Muscle of leg (tissue), 11 donors: ENCODE measurements around the gene METTL14. TPM values are rescaled to one million over a fixed set of nuclear protein-coding genes. Genes with fewer than 3 reads are reported as not detected.
A peak's percentile ranks its signal among the peaks of the same experiment; 100 is the strongest.

Experiments
- DNase-seq: peaks from one replicate; pipeline ENCODE4 v3.0.0; 2013
- H3K27ac ChIP-seq: one replicate; pipeline ENCODE4 v1.5.1; 2013; ENCODE audit warnings: mild to moderate bottlenecking, low read length, control low read depth
- H3K27me3 ChIP-seq: one replicate; pipeline ENCODE4 v1.6.1; 2013; ENCODE audit warnings: low read length; ENCODE audit not compliant: control insufficient read depth, insufficient read depth
- H3K36me3 ChIP-seq: one replicate; pipeline ENCODE4 v1.6.1; 2013; ENCODE audit warnings: low read length; ENCODE audit not compliant: control insufficient read depth, insufficient read depth
- H3K4me1 ChIP-seq: one replicate; pipeline ENCODE4 v1.6.1; 2013; ENCODE audit warnings: low read length; ENCODE audit not compliant: control insufficient read depth, insufficient read depth
- H3K4me3 ChIP-seq: one replicate; pipeline ENCODE4 v1.5.1; 2013; ENCODE audit warnings: low read length, control low read depth
- H3K9me3 ChIP-seq: replicated peaks from 2 replicates; pipeline ENCODE4 v1.6.1; 2013; ENCODE audit warnings: low read depth, low read length; ENCODE audit not compliant: control insufficient read depth
- WGBS: methylation state at CpG from one replicate; pipeline ENCODE4 v1.1.5; 2013; ENCODE audit warnings: missing lambda C conversion rate; ENCODE audit not compliant: insufficient coverage; 5-methylcytosine and 5-hydroxymethylcytosine counted together
- polyA plus RNA-seq, 8 donors: library from polyadenylated mRNA; unstranded; fragments of 120-200 nt; gene quantifications; one replicate each; pipeline versions ENCODE4 v1.2.1 to v1.2.3, GENCODE V29; 2013; ENCODE audit warnings: inconsistent platforms in 1 of 8, low replicate concordance in 1 of 8; ENCODE audit not compliant: insufficient read length in 8 of 8, insufficient read depth in 1 of 8
- total RNA-seq: library from RNA; stranded (reverse); fragments of 120-200 nt; gene quantifications from one replicate; pipeline ENCODE4 v1.2.4, GENCODE V29; 2013

Gene METTL14
- total and polyA plus RNA-seq, 9 donors = 22.6 to 35.2 (median 28.8) TPM

GRCh38 chr4:118756958-118757357, 71.8 kb downstream of the METTL14 start:
- H3K4me1 ChIP-seq = peaks cover 10% of the 10 kb centered on the region
- H3K27ac ChIP-seq = no peak overlapping the region
- no peaks in the 10 kb centered on the region for H3K9me3 ChIP-seq
- no peaks in the 10 kb centered on the region for H3K27me3 ChIP-seq
- no peak for DNase-seq
- WGBS = no CpG with 5 or more reads among the region's 1 CpG
- no peak overlapping the region for H3K4me3 ChIP-seq
- peaks cover 13% of the 10 kb centered on the region for H3K36me3 ChIP-seq

- Histone ChIP-seq H3K4me3 (no peak overlapping the region), H3K36me3 (peaks cover 13% of the 10 kb centered on the region), H3K4me1 (peaks cover 10% of the 10 kb centered on the region), H3K9me3 (no peaks in the 10 kb centered on the region), H3K27ac (peak overlapping the region; percentile 25), H3K27me3 (no peaks in the 10 kb centered on the region)
- DNase-seq = no peak
- WGBS = no CpG with 5 or more reads among the region's 2 CpGs
These were observed 72.6 kb downstream of the METTL14 start for GRCh38 chr4:118757761-118758251.

DNA sequence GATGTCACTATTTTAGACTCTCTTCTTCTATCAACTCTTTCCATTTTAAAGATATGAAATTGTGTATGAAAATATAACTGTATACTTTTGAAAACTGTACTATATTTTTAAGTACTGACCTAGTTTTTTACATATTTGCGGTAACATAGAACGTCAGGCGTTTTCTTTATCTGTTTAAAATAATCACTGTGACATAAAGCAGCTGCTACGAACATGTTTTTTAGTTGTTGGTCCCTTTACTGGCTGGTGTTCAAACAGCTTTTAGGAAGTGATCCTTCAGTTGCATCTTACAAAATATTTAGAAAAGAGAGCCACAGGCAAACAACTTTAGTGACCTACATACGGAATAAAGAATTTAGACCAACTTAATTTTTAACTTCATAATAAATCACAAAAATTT, 73.1 kb downstream of the METTL14 start:
- Histone ChIP-seq H3K27me3 (no peaks in the 10 kb centered on the region), H3K4me1 (peaks cover 10% of the 10 kb centered on the region), H3K36me3 (peaks cover 13% of the 10 kb centered on the region), H3K9me3 (no peaks in the 10 kb centered on the region), H3K4me3 (no peak overlapping the region), H3K27ac (peak overlapping the region; percentile 25)
- no CpG with 5 or more reads among the region's 5 CpGs for WGBS
- DNase-seq = peak; percentile 64

- Histone ChIP-seq H3K9me3 (no peaks in the 10 kb centered on the region), H3K4me3 (no peak overlapping the region), H3K27me3 (no peaks in the 10 kb centered on the region), H3K4me1 (peaks cover 7% of the 10 kb centered on the region), H3K27ac (peak overlapping the region; percentile 40), H3K36me3 (peaks cover 17% of the 10 kb centered on the region)
- 57% methylated on average over 2 of the region's 2 CpGs for WGBS
- no peak for DNase-seq
These were observed 74.3 kb downstream of the METTL14 start for GRCh38 chr4:118759481-118759880.

GRCh38 chr4:118760092-118760491, 74.9 kb downstream of the METTL14 start:
- peaks cover 6% of the 10 kb centered on the region for H3K4me1 ChIP-seq
- H3K4me3 ChIP-seq = no peak overlapping the region
- peaks cover 17% of the 10 kb centered on the region for H3K36me3 ChIP-seq
- no peak overlapping the region for H3K27ac ChIP-seq
- 83% methylated on average over 3 of the region's 3 CpGs for WGBS
- no peaks in the 10 kb centered on the region for H3K9me3 ChIP-seq
- H3K27me3 ChIP-seq = no peaks in the 10 kb centered on the region
- DNase-seq = no peak

DNA sequence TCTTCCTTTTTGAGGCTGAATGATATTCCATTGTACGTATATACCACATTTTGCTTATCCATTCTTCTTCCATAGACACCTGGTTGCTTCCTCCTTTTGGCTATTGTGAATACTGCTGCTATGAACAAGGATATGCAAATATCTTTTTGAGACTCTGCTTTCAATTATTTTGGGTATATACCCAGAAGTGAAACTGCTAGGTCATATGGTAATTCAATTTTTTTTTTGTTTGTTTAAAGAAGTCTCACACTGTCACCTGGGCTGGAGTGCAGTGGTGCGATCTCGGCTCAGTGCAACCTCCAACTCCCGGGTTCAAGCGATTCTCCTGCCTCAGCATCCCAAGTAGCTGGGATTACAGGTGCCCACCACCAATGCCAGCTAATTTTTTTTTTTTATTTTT, 75.3 kb downstream of the METTL14 start:
- no peak for DNase-seq
- H3K4me1 ChIP-seq = peaks cover 6% of the 10 kb centered on the region
- whole genome bisulfite sequencing = no CpG with 5 or more reads among the region's 5 CpGs
- H3K27me3 ChIP-seq = no peaks in the 10 kb centered on the region
- no peak overlapping the region for H3K4me3 ChIP-seq
- H3K36me3 ChIP-seq = peaks cover 17% of the 10 kb centered on the region
- H3K9me3 ChIP-seq = no peaks in the 10 kb centered on the region
- H3K27ac ChIP-seq = no peak overlapping the region

- no peak for DNase-seq
- H3K36me3 ChIP-seq = peaks cover 19% of the 10 kb centered on the region
- WGBS = no CpG with 5 or more reads among the region's 2 CpGs
- no peak overlapping the region for H3K27ac ChIP-seq
- H3K27me3 ChIP-seq = no peaks in the 10 kb centered on the region
- peaks cover 6% of the 10 kb centered on the region for H3K4me1 ChIP-seq
- H3K4me3 ChIP-seq = no peak overlapping the region
- no peaks in the 10 kb centered on the region for H3K9me3 ChIP-seq
These were observed 76.3 kb downstream of the METTL14 start for GRCh38 chr4:118761397-118762016.

- 63% methylated on average over 1 of the region's 5 CpGs for WGBS
- H3K27ac ChIP-seq = no peak overlapping the region
These were observed 77.0 kb downstream of the METTL14 start for GRCh38 chr4:118762155-118762554.

DNA sequence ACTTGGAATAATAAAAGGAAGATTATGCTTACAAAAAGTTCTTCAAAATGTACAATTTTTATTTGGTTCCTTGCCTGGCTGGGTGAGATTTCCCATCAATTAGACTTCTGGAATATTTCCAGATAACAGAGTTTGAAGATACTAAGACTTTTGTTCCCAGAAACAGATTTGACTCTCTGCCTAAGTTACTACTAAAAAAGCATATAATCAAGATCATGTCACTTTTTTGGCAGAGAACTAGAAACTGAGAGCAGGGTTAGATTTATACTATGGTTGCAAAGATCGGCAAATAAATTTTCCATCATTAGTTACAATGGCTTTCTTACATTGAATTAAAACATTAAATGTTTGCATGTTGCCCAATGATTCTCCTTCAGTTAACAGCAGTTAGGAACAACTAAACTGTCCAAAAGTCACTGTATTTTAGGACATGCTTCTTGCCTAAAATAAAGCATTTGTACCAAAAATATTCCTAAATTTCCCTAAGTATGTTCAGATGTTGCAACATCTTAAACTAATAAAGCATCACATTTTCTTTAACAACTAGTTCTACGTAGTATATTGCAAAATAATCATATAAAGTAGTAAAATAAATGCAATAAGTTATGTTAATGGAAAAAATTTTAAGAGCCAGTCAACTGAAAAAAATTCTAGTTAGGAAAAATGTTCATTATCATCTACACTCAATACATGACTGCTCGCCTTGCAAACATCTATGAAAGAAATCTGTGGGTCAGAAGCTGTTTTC, 77.7 kb downstream of the METTL14 start:
- no peaks in the 10 kb centered on the region for H3K9me3 ChIP-seq
- H3K36me3 ChIP-seq = peaks cover 23% of the 10 kb centered on the region
- no peak overlapping the region for H3K4me3 ChIP-seq
- no CpG with 5 or more reads among the region's 3 CpGs for WGBS
- no peak overlapping the region for H3K27ac ChIP-seq
- DNase-seq = peak; percentile 66
- peaks cover 6% of the 10 kb centered on the region for H3K4me1 ChIP-seq
- no peaks in the 10 kb centered on the region for H3K27me3 ChIP-seq

More at GRCh38 chr4:118762155-118762554, 77.0 kb downstream of the METTL14 start:
- Histone ChIP-seq H3K9me3 (no peaks in the 10 kb centered on the region), H3K4me1 (peaks cover 6% of the 10 kb centered on the region), H3K36me3 (peaks cover 23% of the 10 kb centered on the region), H3K27me3 (no peaks in the 10 kb centered on the region), H3K4me3 (no peak overlapping the region)
- no peak for DNase-seq
